ENCODE results near the gene NRXN3.

DNA sequence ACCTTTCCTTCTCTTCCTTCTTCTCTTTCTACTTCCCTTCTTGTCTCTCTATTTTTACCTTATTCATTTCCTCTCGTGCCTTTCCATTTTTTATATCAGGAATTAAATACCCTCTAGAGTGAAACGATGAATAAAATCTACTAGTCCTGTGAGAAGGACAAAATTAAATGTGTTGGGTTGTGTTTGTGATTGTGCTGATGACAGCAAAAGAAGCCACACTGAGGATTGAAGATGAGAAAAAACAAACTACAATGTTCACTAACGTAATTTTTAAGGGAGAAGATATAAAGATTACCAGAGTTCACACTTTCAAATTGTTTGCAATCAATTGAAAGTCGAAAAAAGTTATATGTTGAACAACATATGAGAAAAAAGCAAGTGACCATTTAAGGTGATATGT, 1029.0 kb downstream of the NRXN3 start:
- TF ChIP-seq, protein P1, sequence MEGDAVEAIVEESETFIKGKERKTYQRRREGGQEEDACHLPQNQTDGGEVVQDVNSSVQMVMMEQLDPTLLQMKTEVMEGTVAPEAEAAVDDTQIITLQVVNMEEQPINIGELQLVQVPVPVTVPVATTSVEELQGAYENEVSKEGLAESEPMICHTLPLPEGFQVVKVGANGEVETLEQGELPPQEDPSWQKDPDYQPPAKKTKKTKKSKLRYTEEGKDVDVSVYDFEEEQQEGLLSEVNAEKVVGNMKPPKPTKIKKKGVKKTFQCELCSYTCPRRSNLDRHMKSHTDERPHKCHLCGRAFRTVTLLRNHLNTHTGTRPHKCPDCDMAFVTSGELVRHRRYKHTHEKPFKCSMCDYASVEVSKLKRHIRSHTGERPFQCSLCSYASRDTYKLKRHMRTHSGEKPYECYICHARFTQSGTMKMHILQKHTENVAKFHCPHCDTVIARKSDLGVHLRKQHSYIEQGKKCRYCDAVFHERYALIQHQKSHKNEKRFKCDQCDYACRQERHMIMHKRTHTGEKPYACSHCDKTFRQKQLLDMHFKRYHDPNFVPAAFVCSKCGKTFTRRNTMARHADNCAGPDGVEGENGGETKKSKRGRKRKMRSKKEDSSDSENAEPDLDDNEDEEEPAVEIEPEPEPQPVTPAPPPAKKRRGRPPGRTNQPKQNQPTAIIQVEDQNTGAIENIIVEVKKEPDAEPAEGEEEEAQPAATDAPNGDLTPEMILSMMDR (IDR thresholded peaks at IDR 0.05): no peak
- no peak for TF ChIP-seq POLR2A (IDR thresholded peaks at IDR 0.05)
